DMS114 treated with DMSO at 0.1 percent for 48 hours (cell line): ENCODE results near the gene TMCO4.
A peak's percentile ranks its signal among the peaks of the same experiment; 100 is the strongest.
"Not testable (repeated sequence)": the region's sequence is repeated elsewhere in the genome, so short reads cannot be mapped to it uniquely, and the experiment has no call there.

Experiments
- DNase-seq: peaks from one replicate; lab custom pipeline; 2025; ENCODE audit not compliant: unreplicated experiment; lab: John Stamatoyannopoulos, UW

The TMCO4 gene

DNA sequence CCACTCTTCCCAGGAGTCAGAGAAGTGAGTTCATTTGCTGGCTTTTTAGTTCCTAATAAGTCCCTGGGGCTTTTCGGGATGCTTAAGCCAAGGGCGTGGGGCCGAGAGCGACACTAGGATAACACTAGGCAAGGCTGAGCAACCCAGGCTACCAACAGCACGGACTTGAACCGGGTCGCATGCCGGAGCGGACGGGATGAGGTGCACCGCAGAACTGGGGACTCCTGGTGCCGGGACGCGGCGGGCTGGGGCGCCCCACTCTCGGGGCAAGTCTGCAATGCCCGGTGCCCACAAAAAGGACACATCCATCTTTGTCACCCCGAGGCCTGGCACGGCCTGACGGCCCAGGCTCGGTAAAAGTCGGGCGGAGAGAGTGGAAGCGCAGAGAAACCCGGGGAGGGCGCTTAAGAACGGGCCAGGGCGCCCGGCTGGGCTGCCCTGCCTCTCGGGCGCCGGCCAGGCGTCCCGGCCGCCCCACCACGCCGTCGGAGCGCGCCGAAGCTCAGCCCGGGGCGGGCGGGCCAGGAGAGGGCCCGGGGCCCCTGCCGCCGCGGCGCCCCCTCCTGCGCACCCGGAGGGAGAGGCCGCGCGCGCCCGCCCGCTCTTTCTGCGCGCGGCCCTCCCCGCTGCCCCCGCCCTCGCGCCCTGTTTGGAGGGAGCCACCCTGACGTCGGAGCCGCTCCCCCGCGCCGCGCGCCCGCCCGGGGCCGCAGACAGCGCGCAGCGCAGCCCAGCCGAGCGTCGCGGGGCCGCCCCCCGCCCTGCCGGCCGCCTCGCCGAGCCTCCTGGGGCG lies 155.9 kb downstream of the TMCO4 start, which contains the start of gene NBL1:
Gene NBL1, plus strand, starts transcription at position 710 of the 793 bp plus-strand sequence. CDS start 10,720 bp downstream, outside the sequence.
- DNase-seq: peak; percentile 25

DNA sequence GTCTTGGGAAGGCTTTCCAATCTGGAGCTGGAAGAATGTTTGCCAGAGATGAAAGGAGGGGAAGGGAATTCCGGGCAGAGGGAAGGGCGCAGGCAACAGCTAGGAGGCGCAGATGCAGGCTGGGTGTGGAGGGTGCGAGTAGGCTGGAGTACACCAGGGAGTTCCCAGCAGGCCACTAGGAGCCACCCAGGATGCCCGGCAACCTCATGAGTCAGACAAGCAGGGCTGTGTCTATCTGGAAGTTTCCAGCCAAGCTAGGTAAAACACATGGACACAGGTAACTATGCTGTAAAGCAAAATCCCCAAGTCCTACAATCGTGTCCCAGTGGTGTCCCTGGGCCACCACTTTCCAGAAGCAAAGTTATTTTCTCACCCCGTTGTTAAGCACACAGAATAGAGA lies 156.6 kb downstream of the TMCO4 start:
- peak; percentile 16 for DNase-seq

- no peak for DNase-seq
These were observed 159.1 kb downstream of the TMCO4 start for GRCh38 chr1:19640363-19641316.

DNA sequence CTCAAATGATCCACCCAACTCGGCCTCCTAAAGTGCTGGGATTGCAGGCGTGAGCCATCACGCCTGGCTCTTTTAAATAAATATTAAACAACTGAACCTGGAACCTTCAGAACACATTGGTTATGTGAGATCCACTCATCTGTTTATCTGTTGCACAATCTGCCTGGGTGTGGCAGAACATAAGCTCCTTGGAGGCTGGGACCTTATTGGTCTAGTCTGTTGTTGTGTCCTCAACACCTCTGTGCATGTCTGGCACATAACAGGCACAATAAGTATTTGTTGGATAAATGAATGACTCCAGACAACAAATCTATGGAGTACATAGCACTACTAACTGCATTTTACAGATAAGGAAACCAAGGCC lies 159.7 kb downstream of the TMCO4 start:
- DNase-seq: no peak

GRCh38 chr1:19639228-19639627 lies 160.5 kb downstream of the TMCO4 start:
- not testable (repeated sequence) for DNase-seq

DNA sequence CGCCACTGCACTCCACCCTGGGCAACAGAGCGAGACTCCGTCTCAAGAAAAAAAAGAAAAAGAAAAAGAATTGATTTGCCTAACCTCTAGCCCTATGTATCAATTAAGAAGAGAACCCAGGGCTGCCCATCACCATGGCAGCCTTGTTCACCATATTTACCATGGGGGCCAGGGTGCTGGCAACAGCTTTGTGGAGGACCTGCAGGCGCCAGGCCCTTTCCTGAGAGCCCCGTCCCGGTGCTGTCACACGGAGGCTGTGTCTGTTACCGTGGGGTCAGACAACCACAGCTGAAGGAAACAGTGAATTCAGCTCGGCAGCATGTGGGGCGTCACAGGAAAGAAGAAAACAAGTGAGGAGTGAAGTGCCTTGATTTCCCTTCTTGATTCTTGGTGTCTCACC lies 162.1 kb downstream of the TMCO4 start:
- no peak for DNase-seq

GRCh38 chr1:19636749-19637148 lies 163.0 kb downstream of the TMCO4 start:
- DNase-seq: not testable (repeated sequence)

- no peak for DNase-seq
These were observed 163.7 kb downstream of the TMCO4 start for GRCh38 chr1:19636065-19636464.

DNA sequence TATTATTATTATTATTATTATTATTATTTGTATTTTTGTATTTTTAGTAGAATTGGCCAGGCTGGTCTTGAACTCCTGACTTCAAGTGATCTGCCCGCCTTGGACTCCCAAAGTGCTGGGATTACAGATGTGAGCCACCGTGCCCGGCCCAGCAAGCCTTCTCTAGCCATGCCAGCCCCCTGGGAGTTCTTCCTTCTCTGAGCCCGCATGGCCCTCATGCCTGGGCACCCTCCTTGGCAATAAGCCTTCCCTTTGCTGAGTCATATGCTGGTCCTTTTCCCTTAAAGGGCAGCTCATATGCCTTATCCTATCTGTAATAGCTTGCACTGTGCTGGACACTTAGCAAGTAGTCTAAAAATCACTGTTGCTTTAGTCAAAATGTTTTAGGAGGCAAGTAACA lies 164.1 kb downstream of the TMCO4 start:
- DNase-seq: no peak

- DNase-seq: not testable (repeated sequence)
These were observed 164.7 kb downstream of the TMCO4 start for GRCh38 chr1:19635064-19635463.

DNA sequence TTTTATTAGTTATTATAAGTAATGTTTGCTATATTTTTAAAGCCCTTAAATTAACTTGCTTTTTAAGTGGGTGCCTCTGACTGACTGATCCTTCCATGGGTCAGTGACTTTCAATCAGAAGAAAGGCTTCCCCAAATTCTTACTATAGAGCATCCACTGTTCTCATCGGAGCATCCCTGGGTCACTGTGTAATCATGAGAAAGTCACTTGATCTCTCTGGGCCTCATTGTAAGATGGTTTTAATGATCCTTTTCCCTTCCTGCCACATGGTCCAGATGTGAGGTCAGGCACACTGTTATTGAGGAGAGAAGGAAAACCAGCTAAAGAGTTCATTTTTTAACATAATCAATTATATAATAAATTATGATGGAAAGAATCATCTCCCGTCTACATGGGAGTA lies 166.6 kb downstream of the TMCO4 start:
- DNase-seq: no peak
